Spleen (tissue), 7 donors: ENCODE data around the gene UGT1A3.

Experiments
- POLR2A ChIP-seq, 3 donors: fragments of 450-650 bp; IDR thresholded peaks; one replicate each; pipeline ENCODE4 v1.5.1; 2017; ENCODE audit warnings: antibody characterized with exemption in 3 of 3, mild to moderate bottlenecking in 1 of 3
- POLR2AphosphoS5 ChIP-seq, 3 donors: sonication (generic); formaldehyde crosslinking; IDR thresholded peaks; one replicate each; pipeline ENCODE4 v1.5.1; 2017; ENCODE audit warnings: antibody characterized with exemption in 3 of 3
- TF ChIP-seq, protein P1 (sequence below), 11 experiments: fragments of 200-600 bp in 7 of 11; fragments of 450-650 bp in 4 of 11; sonication (generic) in 4 of 11; IDR thresholded peaks in 8 of 11; conservative IDR thresholded peaks in 3 of 11; 1 replicate in 7 of 11; 2 replicates in 4 of 11; pipeline versions ENCODE4 v1.4.0 to v1.8.0; 2016 to 2021; ENCODE audit warnings: antibody characterized with exemption in 11 of 11, inconsistent platforms in 4 of 11, mild to moderate bottlenecking in 1 of 11
- donor health status: DM: no; HTN: no; CAD: no; lungs with moderate emphysema.
- donor health status: DM: no; HTN: no; CAD: no.
- donor health status: DM: no; HTN: no; CAD: no.

- no peak for TF ChIP-seq POLR2AphosphoS5 (IDR thresholded peaks at IDR 0.05)
- TF ChIP-seq, protein P1, sequence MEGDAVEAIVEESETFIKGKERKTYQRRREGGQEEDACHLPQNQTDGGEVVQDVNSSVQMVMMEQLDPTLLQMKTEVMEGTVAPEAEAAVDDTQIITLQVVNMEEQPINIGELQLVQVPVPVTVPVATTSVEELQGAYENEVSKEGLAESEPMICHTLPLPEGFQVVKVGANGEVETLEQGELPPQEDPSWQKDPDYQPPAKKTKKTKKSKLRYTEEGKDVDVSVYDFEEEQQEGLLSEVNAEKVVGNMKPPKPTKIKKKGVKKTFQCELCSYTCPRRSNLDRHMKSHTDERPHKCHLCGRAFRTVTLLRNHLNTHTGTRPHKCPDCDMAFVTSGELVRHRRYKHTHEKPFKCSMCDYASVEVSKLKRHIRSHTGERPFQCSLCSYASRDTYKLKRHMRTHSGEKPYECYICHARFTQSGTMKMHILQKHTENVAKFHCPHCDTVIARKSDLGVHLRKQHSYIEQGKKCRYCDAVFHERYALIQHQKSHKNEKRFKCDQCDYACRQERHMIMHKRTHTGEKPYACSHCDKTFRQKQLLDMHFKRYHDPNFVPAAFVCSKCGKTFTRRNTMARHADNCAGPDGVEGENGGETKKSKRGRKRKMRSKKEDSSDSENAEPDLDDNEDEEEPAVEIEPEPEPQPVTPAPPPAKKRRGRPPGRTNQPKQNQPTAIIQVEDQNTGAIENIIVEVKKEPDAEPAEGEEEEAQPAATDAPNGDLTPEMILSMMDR (IDR thresholded peaks at IDR 0.05 in 8 of 11, conservative IDR thresholded peaks at IDR 0.05 in 3 of 11): no peak
- no peak for TF ChIP-seq POLR2A (IDR thresholded peaks at IDR 0.05)
These were observed 10.3 kb upstream of the UGT1A3 start, which contains the start of gene UGT1A4 for GRCh38 chr2:233718552-233718951.
